ENCODE measurements around the gene SOBP. TPM values are rescaled to one million over a fixed set of nuclear protein-coding genes. Genes with fewer than 3 reads are reported as not detected.

The SOBP gene
- total RNA-seq, 4 donors from 2014 or later, result 6.0 to 18.4 (median 6.7) TPM

GRCh38 chr6:107599043-107599442 lies 109.1 kb downstream of the SOBP start:
- H3K9me3 ChIP-seq, result no peaks in the 10 kb centered on the region
- H3K27ac ChIP-seq, result no peak overlapping the region
- H3K4me3 ChIP-seq, result no peak overlapping the region
- no peaks in the 10 kb centered on the region for H3K36me3 ChIP-seq
- TF ChIP-seq EP300 (IDR thresholded peaks at IDR 0.05) (no peak), CTCF (IDR thresholded peaks at IDR 0.05) (no peak), POLR2A (IDR thresholded peaks at IDR 0.05) (no peak)
- H3K27me3 ChIP-seq, result no peaks in the 10 kb centered on the region
- peaks cover 0 to 15% (median 0%) of the 10 kb centered on the region in 4 donors for H3K4me1 ChIP-seq
- 91 to 93% methylated on average over 4 of the region's 4 CpGs for WGBS, 2 donors
- DNase-seq (ENCODE audit: low spot score in 2 of 2), result no peak

GRCh38 chr6:107600121-107600520 lies 110.2 kb downstream of the SOBP start:
- Histone ChIP-seq H3K4me1 (peaks cover 0 to 15% (median 0%) of the 10 kb centered on the region in 4 donors), H3K27me3 (no peaks in the 10 kb centered on the region), H3K36me3 (no peaks in the 10 kb centered on the region), H3K9me3 (no peaks in the 10 kb centered on the region), H3K27ac (no peak overlapping the region), H3K4me3 (no peak overlapping the region)
- no peak for TF ChIP-seq CTCF (IDR thresholded peaks at IDR 0.05)
- no peak for TF ChIP-seq POLR2A (IDR thresholded peaks at IDR 0.05)
- no peak for TF ChIP-seq EP300 (IDR thresholded peaks at IDR 0.05)
- 67 to 77% methylated on average over 5 of the region's 5 CpGs for WGBS, 2 donors
- no peak for DNase-seq (ENCODE audit: low spot score in 2 of 2)

GRCh38 chr6:107600936-107601335 lies 111.0 kb downstream of the SOBP start:
- Histone ChIP-seq H3K36me3 (no peaks in the 10 kb centered on the region), H3K27me3 (no peaks in the 10 kb centered on the region), H3K27ac (no peak overlapping the region), H3K4me1 (peaks cover 0 to 15% (median 0%) of the 10 kb centered on the region in 4 donors), H3K4me3 (no peak overlapping the region), H3K9me3 (no peaks in the 10 kb centered on the region)
- WGBS, 2 donors, result 26 to 29% methylated on average over 5 of the region's 5 CpGs
- TF ChIP-seq EP300 (IDR thresholded peaks at IDR 0.05) (no peak), CTCF (IDR thresholded peaks at IDR 0.05) (no peak), POLR2A (IDR thresholded peaks at IDR 0.05) (no peak)
- DNase-seq (ENCODE audit: low spot score in 2 of 2), result peak in 1 of 2 donors; percentile 13

- no peak overlapping the region for H3K4me3 ChIP-seq
- 93 to 94% methylated on average over 3 of the region's 3 CpGs for WGBS, 2 donors
These were observed 111.5 kb downstream of the SOBP start for GRCh38 chr6:107601406-107601805.

More at GRCh38 chr6:107601406-107601805, 111.5 kb downstream of the SOBP start:
- Histone ChIP-seq H3K27ac (no peak overlapping the region), H3K4me1 (peaks cover 0 to 15% (median 0%) of the 10 kb centered on the region in 4 donors), H3K27me3 (no peaks in the 10 kb centered on the region), H3K9me3 (no peaks in the 10 kb centered on the region), H3K36me3 (no peaks in the 10 kb centered on the region)
- DNase-seq (ENCODE audit: low spot score in 2 of 2), result no peak
- no peak for TF ChIP-seq POLR2A (IDR thresholded peaks at IDR 0.05)
- TF ChIP-seq CTCF (IDR thresholded peaks at IDR 0.05), result no peak
- no peak for TF ChIP-seq EP300 (IDR thresholded peaks at IDR 0.05)

Data from tibial nerve (tissue), 4 donors.